Testis (tissue), 2 donors: Measurements from ENCODE around the gene EDN2.

Source experiments
- POLR2A ChIP-seq: fragments of 450-650 bp; IDR thresholded peaks from one replicate; pipeline ENCODE4 v1.6.1; 2017; ENCODE audit warnings: antibody characterized with exemption, mild to moderate bottlenecking, moderate library complexity
- TF ChIP-seq, protein P1 (sequence below), 3 experiments: fragments of 450-650 bp in 2 of 3; fragments of 200-600 bp in 1 of 3; sonication (generic) in 1 of 3; IDR thresholded peaks; one replicate each; pipeline ENCODE4 v1.5.1; 2016 to 2019; ENCODE audit warnings: antibody characterized with exemption in 3 of 3, mild to moderate bottlenecking in 2 of 3, moderate library complexity in 1 of 3

DNA sequence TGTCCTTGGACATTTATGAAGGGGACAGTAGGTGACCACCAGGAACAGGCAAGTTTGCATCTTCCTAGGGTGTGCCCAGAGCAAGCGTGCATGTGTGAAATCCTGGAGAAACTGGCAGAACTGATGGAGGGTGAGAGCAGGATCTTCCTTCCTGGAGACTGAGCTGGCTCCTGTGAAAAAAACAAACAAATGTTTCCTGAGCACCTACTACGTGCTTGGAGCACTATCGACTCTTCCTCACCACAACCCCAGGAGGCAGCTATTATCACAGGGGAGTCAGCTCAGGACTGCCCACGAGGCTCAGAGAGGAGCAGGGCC lies 1.5 kb upstream of the EDN2 start:
- TF ChIP-seq, protein P1, sequence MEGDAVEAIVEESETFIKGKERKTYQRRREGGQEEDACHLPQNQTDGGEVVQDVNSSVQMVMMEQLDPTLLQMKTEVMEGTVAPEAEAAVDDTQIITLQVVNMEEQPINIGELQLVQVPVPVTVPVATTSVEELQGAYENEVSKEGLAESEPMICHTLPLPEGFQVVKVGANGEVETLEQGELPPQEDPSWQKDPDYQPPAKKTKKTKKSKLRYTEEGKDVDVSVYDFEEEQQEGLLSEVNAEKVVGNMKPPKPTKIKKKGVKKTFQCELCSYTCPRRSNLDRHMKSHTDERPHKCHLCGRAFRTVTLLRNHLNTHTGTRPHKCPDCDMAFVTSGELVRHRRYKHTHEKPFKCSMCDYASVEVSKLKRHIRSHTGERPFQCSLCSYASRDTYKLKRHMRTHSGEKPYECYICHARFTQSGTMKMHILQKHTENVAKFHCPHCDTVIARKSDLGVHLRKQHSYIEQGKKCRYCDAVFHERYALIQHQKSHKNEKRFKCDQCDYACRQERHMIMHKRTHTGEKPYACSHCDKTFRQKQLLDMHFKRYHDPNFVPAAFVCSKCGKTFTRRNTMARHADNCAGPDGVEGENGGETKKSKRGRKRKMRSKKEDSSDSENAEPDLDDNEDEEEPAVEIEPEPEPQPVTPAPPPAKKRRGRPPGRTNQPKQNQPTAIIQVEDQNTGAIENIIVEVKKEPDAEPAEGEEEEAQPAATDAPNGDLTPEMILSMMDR (IDR thresholded peaks at IDR 0.05): no peak
- no peak for TF ChIP-seq POLR2A
